Measurements from ENCODE around the gene ASTL.
"Not testable (repeated sequence)": the region's sequence is repeated elsewhere in the genome, so short reads cannot be mapped to it uniquely, and the experiment has no call there.

The ASTL gene

GRCh38 chr2:96098900-96099590 lies 39.3 kb downstream of the ASTL start:
- DNase-seq: no peak

- DNase-seq: no peak
Observed at GRCh38 chr2:96097951-96098823, 40.1 kb downstream of the ASTL start.

- DNase-seq: no peak
Observed at GRCh38 chr2:96097441-96097840, 40.9 kb downstream of the ASTL start.

- DNase-seq: no peak
Observed at GRCh38 chr2:96095116-96095636, 43.1 kb downstream of the ASTL start.

GRCh38 chr2:96093528-96093927 lies 44.8 kb downstream of the ASTL start:
- no peak for DNase-seq

GRCh38 chr2:96092951-96093350 lies 45.4 kb downstream of the ASTL start:
- DNase-seq: no peak

GRCh38 chr2:96092573-96092877 lies 45.8 kb downstream of the ASTL start:
- no peak for DNase-seq

- DNase-seq: no peak
Observed at GRCh38 chr2:96091711-96092572, 46.4 kb downstream of the ASTL start.

- no peak for DNase-seq
Observed at GRCh38 chr2:96091141-96091710, 47.1 kb downstream of the ASTL start.

- DNase-seq: no peak
Observed at GRCh38 chr2:96090196-96090926, 47.9 kb downstream of the ASTL start.

GRCh38 chr2:96089356-96090195 lies 48.7 kb downstream of the ASTL start:
- no peak for DNase-seq

- DNase-seq: no peak
Observed at GRCh38 chr2:96088340-96089335, 49.7 kb downstream of the ASTL start.

GRCh38 chr2:96087130-96087529 lies 51.2 kb downstream of the ASTL start:
- DNase-seq: no peak

- no peak for DNase-seq
Observed at GRCh38 chr2:96085541-96086355, 52.6 kb downstream of the ASTL start.

- DNase-seq: not testable (repeated sequence)
Observed at GRCh38 chr2:96084858-96085518, 53.3 kb downstream of the ASTL start.

- DNase-seq: no peak
Observed at GRCh38 chr2:96083989-96084857, 54.1 kb downstream of the ASTL start.
